ENCODE data around the gene YRDC.

The YRDC gene

GRCh38 chr1:37765916-37766664 is 41.9 kb downstream of the YRDC start:
- no peak for DNase-seq (ENCODE audit: low read depth)

- DNase-seq (ENCODE audit: low read depth) = no peak
Observed at GRCh38 chr1:37764888-37765441, 43.0 kb downstream of the YRDC start, which contains the start of gene EPHA10. Gene EPHA10, minus strand, starts transcription at chr1:37765120. Its CDS starts 54 bp downstream, at chr1:37765066.

- DNase-seq (ENCODE audit: low read depth) = no peak
Observed at GRCh38 chr1:37764414-37764825, 43.6 kb downstream of the YRDC start.

- DNase-seq (ENCODE audit: low read depth) = no peak
Observed at GRCh38 chr1:37763791-37764413, 44.1 kb downstream of the YRDC start.

GRCh38 chr1:37762516-37762915 is 45.5 kb downstream of the YRDC start:
- DNase-seq (ENCODE audit: low read depth) = no peak

GRCh38 chr1:37761416-37762095 is 46.5 kb downstream of the YRDC start:
- no peak for DNase-seq (ENCODE audit: low read depth)

GRCh38 chr1:37759451-37759850 is 48.6 kb downstream of the YRDC start:
- DNase-seq (ENCODE audit: low read depth) = no peak

- DNase-seq (ENCODE audit: low read depth) = no peak
Observed at GRCh38 chr1:37755951-37756560, 52.0 kb downstream of the YRDC start.

GRCh38 chr1:37755290-37755689 is 52.7 kb downstream of the YRDC start:
- DNase-seq (ENCODE audit: low read depth) = no peak

- no peak for DNase-seq (ENCODE audit: low read depth)
Observed at GRCh38 chr1:37753473-37754321, 54.3 kb downstream of the YRDC start.

Data from activated T-helper 1 cell treated with Interleukin-2 at 50 U/mL for 16 hours (primary cell).